ENCODE results near the gene IL1R1. TPM values are rescaled to one million over a fixed set of nuclear protein-coding genes. Genes with fewer than 3 reads are reported as not detected.

Gene IL1R1
- total RNA-seq, 4 donors from 2014 or later: 41.5 to 157 (median 56.6) TPM

GRCh38 chr2:102154364-102154763 is 11.8 kb downstream of the IL1R1 start:
- WGBS: 94% methylated on average over 6 of the region's 6 CpGs
- Histone ChIP-seq H3K27ac (replicated peaks in 1 of 4) (no peak overlapping the region), H3K4me1 (peaks cover 15 to 27% (median 20%) of the 10 kb centered on the region in 4 donors), H3K27me3 (no peaks in the 10 kb centered on the region), H3K9me3 (no peaks in the 10 kb centered on the region), H3K36me3 (peaks cover 13 to 48% (median 27%) of the 10 kb centered on the region in 4 donors), H3K4me3 (no peak overlapping the region)
- intact Hi-C loops (cut with DNase I): no loop called here
- TF ChIP-seq POLR2AphosphoS5 (IDR thresholded peaks at IDR 0.05) (no peak), EP300 (IDR thresholded peaks at IDR 0.05) (no peak), POLR2A (IDR thresholded peaks at IDR 0.05; ENCODE audit: low read depth) (no peak), CTCF (IDR thresholded peaks at IDR 0.05) (no peak)
- no peak for DNase-seq (ENCODE audit: extremely low spot score)

GRCh38 chr2:102154946-102155702 is 12.6 kb downstream of the IL1R1 start:
- intact Hi-C loops (cut with DNase I): no loop called here
- H3K4me3 ChIP-seq: no peak overlapping the region

GRCh38 chr2:102155703-102156515 is 13.4 kb downstream of the IL1R1 start:
- TF ChIP-seq EP300 (IDR thresholded peaks at IDR 0.05) (no peak), POLR2AphosphoS5 (IDR thresholded peaks at IDR 0.05) (peak in 1 of 2 donors; percentile 44)
- H3K9me3 ChIP-seq: no peaks in the 10 kb centered on the region
- intact Hi-C loops (cut with DNase I): no loop called here
- H3K27me3 ChIP-seq: no peaks in the 10 kb centered on the region
- H3K36me3 ChIP-seq: peaks cover 16 to 62% (median 29%) of the 10 kb centered on the region in 4 donors
- H3K27ac ChIP-seq (replicated peaks in 1 of 4): peak overlapping the region; percentile 52 to 70 (median 64)
- DNase-seq (ENCODE audit: extremely low spot score): no peak
- H3K4me3 ChIP-seq: no peak overlapping the region
- 70% methylated on average over 6 of the region's 6 CpGs for WGBS
- H3K4me1 ChIP-seq: peaks cover 10 to 27% (median 13%) of the 10 kb centered on the region in 4 donors

More at GRCh38 chr2:102154946-102155702, 12.6 kb downstream of the IL1R1 start:
- 82% methylated on average over 7 of the region's 7 CpGs for WGBS
- no peaks in the 10 kb centered on the region for H3K27me3 ChIP-seq
- TF ChIP-seq CTCF (IDR thresholded peaks at IDR 0.05) (no peak), POLR2A (IDR thresholded peaks at IDR 0.05; ENCODE audit: low read depth) (no peak)
- H3K9me3 ChIP-seq: no peaks in the 10 kb centered on the region
- H3K36me3 ChIP-seq: peaks cover 14 to 55% (median 29%) of the 10 kb centered on the region in 4 donors
- H3K4me1 ChIP-seq: peaks cover 10 to 27% (median 14%) of the 10 kb centered on the region in 4 donors
- DNase-seq (ENCODE audit: extremely low spot score): no peak
- peak overlapping the region; percentile 52 to 70 (median 64) for H3K27ac ChIP-seq (replicated peaks in 1 of 4)

- Histone ChIP-seq H3K27me3 (no peaks in the 10 kb centered on the region), H3K9me3 (no peaks in the 10 kb centered on the region), H3K4me3 (no peak overlapping the region), H3K4me1 (peaks cover 7 to 21% (median 13%) of the 10 kb centered on the region in 4 donors), H3K36me3 (peaks cover 16 to 62% (median 26%) of the 10 kb centered on the region in 4 donors), H3K27ac (replicated peaks in 1 of 4) (no peak overlapping the region)
- DNase-seq (ENCODE audit: extremely low spot score): no peak
- intact Hi-C loops (cut with DNase I): no loop called here
- TF ChIP-seq POLR2A (IDR thresholded peaks at IDR 0.05; ENCODE audit: low read depth) (no peak), CTCF (IDR thresholded peaks at IDR 0.05) (no peak), POLR2AphosphoS5 (IDR thresholded peaks at IDR 0.05) (no peak), EP300 (IDR thresholded peaks at IDR 0.05) (no peak)
Measured at GRCh38 chr2:102158011-102158755, 15.6 kb downstream of the IL1R1 start.

Measured in esophagus muscularis mucosa (tissue), 4 donors.